HG02588 (cell line): ENCODE data around the gene EIF4G1.
"Not testable (repeated sequence)": the region's sequence is repeated elsewhere in the genome, so short reads cannot be mapped to it uniquely, and the experiment has no call there.

Source experiments
- ATAC-seq: cut with Tn5 transposase; IDR thresholded peaks from one replicate; pipeline ENCODE4 v1.9.1; 2021; ENCODE audit warnings: mild to moderate bottlenecking, moderate library complexity; ENCODE audit not compliant: unreplicated experiment

The EIF4G1 gene

DNA sequence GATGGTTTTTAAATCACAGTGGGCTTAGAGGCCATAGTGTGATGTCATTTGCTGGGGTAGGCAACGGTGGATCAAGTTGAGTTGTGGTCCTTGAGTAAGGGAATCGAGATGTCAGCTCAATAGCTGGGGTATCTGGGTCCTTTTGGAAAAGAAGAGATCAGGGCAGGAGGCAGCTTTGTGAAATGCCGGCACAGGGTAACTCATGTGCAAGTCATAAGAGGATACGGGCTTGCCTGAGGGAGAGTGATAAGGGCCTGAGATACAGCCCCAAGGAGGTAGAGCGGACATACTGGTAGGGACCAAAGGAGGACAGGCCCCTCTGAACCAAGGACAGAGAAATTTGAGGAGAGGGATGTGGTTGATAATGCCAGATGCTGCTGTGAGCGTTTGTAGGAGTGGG is 18.8 kb downstream of the EIF4G1 start:
- ATAC-seq, result no peak

DNA sequence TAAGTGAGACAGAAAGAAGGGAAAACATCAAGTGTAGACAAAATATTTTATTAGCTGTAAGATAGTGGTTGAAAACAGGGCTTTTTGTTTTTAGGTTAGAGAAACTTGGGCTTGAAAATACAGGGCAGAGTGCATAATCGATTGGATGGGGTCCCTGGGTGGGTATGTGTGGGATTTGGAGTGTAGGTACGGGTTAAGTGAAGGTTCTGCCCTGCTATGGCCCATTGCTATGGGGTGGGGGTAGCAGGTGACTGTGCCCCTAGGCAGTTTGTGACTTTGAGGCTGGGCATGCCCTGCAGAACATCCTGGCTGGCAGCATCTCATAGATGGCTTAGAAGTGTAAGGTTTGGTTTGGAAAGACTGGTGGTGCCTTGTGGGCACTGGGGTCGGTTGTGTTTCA is 19.3 kb downstream of the EIF4G1 start:
- ATAC-seq, result no peak

DNA sequence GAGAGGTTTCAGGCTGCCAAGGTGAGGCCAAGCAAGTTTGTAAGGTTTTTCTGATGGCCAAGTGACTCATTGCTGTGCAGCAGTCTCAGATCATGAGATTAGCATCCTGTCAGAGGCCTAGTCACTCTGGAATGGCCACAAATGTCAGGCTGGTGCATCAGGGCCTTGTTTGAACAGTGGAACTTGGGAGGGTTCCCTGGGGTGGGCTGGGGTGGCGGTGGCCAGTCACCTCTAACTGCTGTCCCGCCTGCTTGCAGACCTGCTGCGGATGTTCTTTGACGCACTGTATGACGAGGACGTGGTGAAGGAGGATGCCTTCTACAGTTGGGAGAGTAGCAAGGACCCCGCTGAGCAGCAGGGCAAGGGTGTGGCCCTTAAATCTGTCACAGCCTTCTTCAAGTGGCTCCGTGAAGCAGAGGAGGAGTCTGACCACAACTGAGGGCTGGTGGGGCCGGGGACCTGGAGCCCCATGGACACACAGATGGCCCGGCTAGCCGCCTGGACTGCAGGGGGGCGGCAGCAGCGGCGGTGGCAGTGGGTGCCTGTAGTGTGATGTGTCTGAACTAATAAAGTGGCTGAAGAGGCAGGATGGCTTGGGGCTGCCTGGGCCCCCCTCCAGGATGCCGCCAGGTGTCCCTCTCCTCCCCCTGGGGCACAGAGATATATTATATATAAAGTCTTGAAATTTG is 20.2 kb downstream of the EIF4G1 start:
- no peak for ATAC-seq

DNA sequence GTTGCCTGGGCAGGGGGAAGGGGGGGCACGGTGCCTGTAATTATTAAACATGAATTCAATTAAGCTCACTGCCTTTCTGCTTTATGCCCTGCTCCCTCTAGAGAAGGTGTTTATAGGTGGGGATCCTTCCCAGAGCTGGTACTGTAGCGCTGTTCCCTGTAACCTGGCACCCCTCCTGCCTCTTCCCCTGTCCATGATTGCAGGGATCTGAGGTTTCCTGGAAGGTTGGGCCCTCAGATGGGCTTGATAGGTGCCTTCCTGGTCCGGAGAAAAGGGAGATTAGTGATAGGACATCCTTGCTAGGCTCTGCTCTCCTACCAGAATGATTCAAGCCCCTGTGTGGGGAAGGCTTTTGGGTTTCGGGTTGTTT is 20.9 kb downstream of the EIF4G1 start:
- no peak for ATAC-seq

DNA sequence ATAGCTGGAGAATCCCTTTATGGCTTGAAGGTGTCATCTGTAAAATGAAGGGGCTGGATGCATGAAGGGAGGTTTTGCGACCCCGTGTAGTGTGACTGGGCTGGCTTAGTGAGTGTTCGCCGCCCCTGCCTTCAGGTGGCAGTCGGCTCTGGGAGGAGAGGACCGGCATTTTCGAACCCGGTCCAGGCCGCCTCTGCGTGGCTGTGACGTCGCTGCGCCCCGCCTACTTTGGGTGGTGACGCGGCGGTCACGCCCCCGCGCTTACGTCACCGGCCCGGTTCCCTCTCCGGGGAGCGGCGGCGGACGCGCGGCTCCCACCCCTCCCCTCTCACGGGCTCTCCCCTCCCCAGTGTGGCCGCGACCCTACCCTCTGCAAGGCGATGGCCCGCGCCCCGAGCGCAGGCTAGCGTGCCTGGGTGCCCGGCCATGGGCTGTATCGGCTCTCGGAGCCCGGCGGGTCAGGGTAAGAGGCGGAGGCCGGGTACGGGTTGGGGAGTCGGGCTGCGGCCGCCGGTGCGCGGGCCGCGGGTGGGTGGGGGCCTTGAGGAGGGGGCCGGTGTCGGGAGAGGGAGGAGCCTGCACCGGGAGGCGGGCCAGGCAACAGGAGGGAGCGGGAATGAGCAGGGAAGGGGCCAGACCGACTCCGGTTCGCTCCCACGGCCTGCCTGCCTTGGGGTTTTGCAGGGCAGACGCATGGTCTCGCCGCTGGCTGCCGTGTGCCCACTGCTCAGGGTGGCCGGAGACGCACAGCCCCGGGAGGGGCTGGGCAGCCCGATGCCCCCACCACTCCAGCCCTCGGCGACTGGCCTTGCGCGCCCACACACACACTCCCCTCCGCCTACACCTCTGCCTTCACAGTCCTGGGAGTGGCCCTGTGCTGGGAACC is 21.5 kb downstream of the EIF4G1 start:
- peak; percentile 79 for ATAC-seq

DNA sequence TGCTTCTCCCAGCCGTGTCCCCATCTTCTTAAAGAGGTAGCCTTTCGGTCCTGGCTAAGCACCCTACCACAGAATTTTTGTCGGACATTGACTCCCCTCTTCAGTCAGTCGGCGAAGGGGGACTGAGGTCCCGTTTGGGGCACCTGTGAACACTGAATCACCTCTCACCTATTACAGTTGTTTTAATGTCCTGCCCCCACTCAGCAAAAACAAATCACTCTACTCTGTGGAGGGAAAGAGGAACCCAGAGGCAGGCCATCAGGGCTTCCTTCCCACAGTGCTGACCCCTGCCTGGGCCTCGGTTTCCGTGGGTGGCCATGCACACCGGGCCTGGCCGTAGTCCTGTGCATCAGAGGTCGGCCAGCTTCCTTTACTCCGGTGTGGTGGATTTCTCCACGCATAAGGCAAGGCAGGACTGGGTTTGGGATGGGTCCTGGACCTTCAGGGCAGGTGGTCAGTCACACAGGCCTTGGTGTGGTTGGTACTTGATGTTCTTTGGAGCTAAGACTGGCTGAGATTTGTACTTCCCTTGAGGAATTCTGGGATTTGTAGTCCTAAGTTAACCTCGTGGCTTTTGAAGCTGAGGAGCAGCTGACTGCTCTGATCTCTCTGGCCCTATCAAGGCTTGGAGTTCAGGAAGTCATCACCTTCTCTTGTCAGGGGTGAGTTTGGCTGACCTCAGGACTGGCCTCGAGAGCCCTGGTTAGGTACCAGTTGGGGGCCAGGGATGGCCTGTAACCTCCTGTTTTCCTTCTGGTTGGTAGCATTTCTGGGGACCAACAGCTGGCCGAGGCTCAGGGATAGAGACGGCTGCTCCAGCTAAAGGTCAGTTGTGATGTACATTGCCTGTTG is 22.4 kb downstream of the EIF4G1 start:
- no peak for ATAC-seq

DNA sequence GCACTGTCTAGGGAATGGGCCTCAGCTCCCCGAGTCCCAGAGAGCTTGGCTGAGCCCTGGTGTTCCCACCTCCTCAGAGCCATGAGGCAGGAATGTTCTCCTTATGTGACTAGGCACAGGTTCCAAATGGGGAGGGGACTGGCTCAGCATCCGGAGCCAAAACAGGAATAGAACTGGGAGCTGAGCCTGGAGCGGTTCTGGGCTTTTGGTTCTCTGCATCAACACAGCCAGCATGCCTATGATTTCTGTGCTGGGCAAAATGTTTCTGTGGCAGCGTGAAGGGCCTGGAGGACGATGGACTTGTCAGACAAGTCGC is 23.0 kb downstream of the EIF4G1 start, which contains the start of gene FAM131A:
FAM131A (plus strand) TSS at position 202 of the 316 bp plus-strand sequence; CDS start at position 233, 31 bp downstream.
- no peak for ATAC-seq

DNA sequence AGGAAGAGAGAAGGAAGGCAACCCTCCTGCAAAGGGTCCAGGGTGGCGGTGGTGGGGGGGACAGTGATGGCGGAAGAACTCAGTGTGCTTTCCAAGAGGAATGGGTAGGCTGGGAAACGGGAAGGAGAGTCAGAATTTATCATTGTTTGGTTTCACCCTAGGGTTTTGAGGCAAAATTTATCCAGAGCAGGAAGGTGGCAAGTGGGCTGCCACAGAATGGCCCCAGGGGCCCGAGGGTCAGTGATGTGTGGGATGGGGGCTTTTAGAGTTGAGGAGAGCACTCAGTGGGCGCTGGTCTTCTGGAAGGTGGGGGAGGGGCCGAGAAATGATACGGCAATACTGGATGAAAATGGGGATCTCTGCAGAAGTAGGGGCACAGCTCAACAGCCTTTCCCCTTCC is 23.6 kb downstream of the EIF4G1 start:
- ATAC-seq, result no peak

DNA sequence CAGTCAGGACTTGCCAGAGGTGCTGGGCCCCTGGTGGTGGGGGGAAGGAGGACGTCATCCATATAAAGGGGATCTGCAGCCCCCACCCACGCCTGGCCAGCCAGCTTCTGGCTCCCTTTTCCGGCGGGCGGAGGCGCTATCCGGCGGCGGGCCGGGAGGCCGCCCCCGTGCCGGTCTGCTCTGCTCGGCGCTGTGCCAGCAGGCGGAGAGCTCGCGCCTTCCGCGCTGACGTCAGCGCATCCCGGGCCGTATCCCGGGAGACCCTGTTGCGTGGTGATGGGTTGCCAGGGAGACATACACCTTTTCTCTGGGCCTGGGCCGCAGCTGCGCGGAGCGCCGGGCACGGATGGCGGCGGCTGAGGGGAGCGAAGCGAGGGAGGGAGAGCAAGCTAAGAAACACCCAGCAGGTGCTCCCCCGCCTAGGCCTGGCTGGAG is 24.1 kb downstream of the EIF4G1 start:
- ATAC-seq, result no peak

DNA sequence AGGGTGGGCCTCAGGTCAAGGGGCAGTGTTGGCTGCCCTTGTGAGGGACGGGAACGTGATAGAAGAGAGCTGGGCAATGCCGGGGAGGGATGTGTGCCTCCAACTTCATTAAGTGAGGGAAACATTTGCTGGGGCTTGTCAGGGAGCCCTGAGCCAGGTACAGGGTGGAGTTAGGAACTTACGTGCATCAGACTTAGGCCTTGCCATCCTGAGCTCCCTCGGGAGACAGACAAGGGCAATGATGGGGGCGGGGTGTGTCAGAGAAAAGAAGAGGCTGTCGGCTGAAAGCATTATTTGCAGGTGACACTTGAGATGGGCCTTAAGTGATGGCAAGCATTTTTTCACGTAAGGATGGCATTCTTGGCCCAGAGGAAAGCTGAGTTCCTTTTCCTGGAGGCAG is 24.6 kb downstream of the EIF4G1 start:
- no peak for ATAC-seq

DNA sequence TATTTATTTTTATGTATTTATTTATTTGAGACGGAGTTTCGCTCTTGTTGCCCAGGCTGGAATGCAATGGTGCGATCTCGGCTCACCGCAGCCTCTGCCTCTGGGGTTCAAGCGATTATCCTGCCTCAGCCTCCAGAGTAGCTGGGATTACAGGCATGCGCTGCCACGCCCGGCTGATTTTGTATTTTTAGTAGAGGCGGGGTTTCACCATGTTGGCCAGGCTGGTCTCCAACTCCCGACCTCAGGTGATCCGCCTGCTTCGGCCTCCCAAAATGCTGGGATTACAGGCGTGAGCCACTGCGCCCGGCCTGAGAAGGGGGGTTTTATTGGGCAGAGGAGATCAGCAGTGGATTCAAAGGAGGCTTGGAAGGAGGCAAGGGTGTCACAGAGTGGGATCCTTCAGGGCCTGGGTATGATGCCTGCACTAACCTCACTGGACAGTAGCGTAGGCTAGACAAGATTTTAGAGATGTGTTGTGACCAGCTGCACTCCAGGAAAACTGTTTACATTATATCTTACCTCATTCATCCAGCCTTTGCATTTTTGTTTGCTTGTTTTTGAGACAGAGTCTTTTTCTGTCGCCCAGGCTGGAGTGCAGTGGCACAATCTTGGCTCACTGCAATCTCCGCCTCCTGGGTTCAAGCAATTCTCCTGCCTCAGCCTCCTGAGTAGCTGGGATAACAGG is 25.2 kb downstream of the EIF4G1 start:
- ATAC-seq, result not testable (repeated sequence)

DNA sequence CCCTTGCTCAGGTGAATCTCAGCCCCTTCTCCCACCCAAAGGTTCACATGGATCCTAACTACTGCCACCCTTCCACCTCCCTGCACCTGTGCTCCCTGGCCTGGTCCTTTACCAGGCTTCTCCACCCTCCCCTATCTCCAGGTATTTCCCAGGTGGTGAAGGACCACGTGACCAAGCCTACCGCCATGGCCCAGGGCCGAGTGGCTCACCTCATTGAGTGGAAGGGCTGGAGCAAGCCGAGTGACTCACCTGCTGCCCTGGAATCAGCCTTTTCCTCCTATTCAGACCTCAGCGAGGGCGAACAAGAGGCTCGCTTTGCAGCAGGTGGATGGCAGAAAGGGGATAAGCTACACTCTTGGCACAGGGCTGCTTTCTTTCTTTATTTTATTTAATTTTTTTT is 27.5 kb downstream of the EIF4G1 start:
- ATAC-seq, result no peak

DNA sequence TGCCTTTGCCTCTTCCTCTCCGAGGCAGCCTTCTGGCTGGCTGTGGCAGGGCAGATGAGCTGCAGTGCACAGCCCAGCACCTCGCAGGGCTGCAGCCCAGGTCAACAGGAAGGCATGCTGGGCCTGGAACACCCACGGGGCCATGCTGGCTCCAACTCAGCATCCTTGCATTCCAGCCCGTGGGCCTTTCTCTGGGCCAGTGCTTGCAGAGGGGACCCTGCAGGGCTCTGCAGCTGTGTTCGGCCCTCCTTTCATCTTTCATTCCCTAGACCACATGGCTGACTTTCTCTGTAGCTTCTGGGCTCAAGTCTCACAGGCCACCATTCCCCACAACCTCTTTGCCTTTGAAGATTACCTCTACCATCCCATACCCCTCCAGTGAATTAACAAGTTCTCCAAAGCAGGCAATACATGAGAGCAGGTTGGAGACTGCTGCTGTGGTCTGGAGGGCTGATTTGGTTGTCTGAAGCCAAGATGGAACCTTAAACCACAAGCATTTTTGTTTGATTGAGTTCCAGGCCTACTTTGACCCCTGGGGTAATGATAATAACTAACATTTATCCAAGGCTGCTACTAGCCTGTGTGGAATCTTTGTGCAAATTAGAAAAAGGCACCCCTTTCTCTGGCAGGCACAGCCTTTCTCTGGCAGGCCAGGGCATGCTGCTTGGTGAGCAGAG is 28.9 kb downstream of the EIF4G1 start:
- ATAC-seq, result no peak

DNA sequence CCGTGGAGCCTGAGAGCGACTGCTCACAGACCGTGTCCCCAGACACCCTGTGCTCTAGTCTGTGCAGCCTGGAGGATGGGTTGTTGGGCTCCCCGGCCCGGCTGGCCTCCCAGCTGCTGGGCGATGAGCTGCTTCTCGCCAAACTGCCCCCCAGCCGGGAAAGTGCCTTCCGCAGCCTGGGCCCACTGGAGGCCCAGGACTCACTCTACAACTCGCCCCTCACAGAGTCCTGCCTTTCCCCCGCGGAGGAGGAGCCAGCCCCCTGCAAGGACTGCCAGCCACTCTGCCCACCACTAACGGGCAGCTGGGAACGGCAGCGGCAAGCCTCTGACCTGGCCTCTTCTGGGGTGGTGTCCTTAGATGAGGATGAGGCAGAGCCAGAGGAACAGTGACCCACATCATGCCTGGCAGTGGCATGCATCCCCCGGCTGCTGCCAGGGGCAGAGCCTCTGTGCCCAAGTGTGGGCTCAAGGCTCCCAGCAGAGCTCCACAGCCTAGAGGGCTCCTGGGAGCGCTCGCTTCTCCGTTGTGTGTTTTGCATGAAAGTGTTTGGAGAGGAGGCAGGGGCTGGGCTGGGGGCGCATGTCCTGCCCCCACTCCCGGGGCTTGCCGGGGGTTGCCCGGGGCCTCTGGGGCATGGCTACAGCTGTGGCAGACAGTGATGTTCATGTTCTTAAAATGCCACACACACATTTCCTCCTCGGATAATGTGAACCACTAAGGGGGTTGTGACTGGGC is 30.3 kb downstream of the EIF4G1 start:
- no peak for ATAC-seq

DNA sequence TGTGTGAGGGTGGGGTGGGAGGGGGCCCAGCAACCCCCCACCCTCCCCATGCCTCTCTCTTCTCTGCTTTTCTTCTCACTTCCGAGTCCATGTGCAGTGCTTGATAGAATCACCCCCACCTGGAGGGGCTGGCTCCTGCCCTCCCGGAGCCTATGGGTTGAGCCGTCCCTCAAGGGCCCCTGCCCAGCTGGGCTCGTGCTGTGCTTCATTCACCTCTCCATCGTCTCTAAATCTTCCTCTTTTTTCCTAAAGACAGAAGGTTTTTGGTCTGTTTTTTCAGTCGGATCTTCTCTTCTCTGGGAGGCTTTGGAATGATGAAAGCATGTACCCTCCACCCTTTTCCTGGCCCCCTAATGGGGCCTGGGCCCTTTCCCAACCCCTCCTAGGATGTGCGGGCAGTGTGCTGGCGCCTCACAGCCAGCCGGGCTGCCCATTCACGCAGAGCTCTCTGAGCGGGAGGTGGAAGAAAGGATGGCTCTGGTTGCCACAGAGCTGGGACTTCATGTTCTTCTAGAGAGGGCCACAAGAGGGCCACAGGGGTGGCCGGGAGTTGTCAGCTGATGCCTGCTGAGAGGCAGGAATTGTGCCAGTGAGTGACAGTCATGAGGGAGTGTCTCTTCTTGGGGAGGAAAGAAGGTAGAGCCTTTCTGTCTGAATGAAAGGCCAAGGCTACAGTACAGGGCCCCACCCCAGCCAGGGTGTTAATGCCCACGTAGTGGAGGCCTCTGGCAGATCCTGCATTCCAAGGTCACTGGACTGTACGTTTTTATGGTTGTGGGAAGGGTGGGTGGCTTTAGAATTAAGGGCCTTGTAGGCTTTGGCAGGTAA is 31.1 kb downstream of the EIF4G1 start:
- ATAC-seq, result no peak

DNA sequence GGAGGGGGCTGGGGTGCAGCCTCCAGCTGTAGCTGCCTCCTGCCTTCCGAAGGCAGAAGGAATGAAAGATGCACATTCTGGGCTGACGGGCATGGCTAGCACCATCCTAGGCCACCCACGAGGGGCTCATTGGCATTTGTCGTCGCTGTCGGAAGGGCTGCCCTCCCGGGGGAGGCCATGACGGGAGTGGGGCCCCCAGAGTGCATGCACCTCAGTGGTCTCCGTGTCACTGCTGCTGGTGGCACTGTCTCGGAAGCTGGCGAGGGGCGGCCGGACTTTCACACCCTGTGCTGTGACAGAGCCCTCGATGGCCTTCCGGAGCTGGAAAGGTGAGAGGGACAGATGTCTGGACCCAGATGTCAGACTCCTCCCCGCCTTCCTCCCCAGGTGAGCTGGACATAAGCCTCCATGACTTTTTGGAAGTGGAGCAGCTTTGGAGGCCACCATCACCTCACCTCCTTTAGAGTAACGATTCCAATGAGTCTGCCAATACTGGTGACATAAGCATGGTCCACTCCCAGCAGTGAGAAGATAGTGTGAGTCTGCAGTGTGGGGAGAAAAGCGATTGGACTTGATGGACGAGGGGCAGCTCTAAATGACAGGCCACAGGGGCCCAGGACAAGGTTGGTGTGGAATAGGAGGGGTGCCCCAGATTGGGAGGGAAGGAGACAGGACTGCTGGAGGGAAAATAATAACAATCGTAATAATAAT is 32.2 kb downstream of the EIF4G1 start:
- no peak for ATAC-seq

DNA sequence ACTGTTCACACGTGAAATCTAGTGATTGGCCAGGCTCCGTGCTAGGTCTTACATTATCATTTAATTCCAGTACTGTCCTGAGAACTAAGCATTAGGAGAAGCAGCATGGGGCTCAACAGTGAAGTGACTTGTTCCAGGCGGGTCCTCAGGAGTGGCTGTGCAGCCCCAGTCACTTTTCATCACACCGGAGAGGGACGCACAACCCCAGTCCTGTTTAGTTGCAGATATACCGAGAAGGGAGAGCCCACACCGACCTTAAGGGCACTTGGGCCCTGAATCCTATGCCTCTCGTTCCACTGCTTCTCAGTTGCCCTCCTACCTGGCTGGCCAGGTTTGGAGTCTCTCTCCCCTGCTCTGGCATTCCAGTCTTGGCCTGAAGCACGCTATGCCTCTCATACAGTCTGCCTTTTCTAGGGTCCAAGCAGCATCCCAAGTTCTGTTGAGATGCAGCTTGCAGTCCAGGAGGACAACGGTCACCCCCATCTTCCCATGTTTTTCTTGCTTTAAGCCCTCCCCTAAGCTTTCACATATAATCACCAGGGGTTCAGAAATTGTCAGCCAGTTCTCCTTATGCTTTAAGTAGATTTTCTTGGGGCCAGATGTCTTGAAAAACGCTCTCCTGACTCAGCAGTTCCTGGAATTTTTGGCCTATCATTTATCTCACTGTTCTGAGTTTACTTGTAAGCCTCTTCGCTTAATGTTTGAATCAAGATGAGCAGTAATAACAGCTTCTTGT is 33.1 kb downstream of the EIF4G1 start:
- no peak for ATAC-seq

DNA sequence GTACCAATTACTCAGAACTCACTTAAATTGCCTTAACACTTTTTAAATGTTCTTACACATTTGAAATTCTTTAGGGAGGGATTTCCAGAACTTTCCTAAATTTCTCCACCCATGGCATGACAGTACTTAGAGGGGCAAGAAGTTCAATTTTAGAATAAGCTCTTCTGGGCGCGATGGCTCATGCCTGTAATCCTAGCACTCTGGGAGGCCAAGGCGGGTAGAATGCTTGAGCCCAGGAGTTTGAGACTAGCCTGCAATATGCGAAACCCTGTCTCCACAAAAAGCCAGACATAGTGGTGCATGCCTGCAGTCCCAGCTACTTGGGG is 33.6 kb downstream of the EIF4G1 start:
- no peak for ATAC-seq
